HepG2 (cell line): ENCODE data around the gene ACSF3. TPM values are rescaled to one million over a fixed set of nuclear protein-coding genes. Genes with fewer than 3 reads are reported as not detected.
"Not testable (repeated sequence)": the region's sequence is repeated elsewhere in the genome, so short reads cannot be mapped to it uniquely, and the experiment has no call there.

Source experiments
- ARHGAP35 ChIP-seq: sonication (generic); formaldehyde crosslinking; IDR thresholded peaks from 2 replicates; pipeline ENCODE4 v1.9.0; 2022; ENCODE audit warnings: mild to moderate bottlenecking, inconsistent platforms, moderate library complexity, missing genetic modification reagents, borderline replicate concordance
- ATF7 ChIP-seq, 2 experiments: fragments of 450-650 bp in 1 of 2; sonication (generic) in 1 of 2; formaldehyde crosslinking in 1 of 2; IDR thresholded peaks; 2 replicates each; pipeline versions ENCODE4 v1.4.0 to v1.6.1; 2016 to 2020; ENCODE audit warnings: antibody characterized with exemption in 1 of 2, mild to moderate bottlenecking in 1 of 2, missing genetic modification reagents in 1 of 2
- CAMTA2 ChIP-seq: sonication (generic); formaldehyde crosslinking; IDR thresholded peaks from 2 replicates; pipeline ENCODE4 v1.4.0; 2020; ENCODE audit warnings: mild to moderate bottlenecking, missing genetic modification reagents, borderline replicate concordance
- CERS6 ChIP-seq: sonication (generic); formaldehyde crosslinking; IDR thresholded peaks from 2 replicates; pipeline ENCODE4 v1.5.0; 2020; ENCODE audit warnings: missing genetic modification reagents
- EP300 ChIP-seq, 3 experiments: sonication (generic) in 1 of 3; formaldehyde crosslinking in 1 of 3; IDR thresholded peaks; 2 replicates each; pipeline versions ENCODE4 v1.5.1 to v1.6.1; 2011 to 2020; ENCODE audit warnings: low read depth in 2 of 3, low read length in 2 of 3, borderline replicate concordance in 1 of 3, improper control_type of control experiment in 1 of 3, mild to moderate bottlenecking in 1 of 3, missing genetic modification reagents in 1 of 3, moderate library complexity in 1 of 3
- FOXM1 ChIP-seq: sonication (generic); formaldehyde crosslinking; IDR thresholded peaks from 2 replicates; pipeline ENCODE4 v1.5.0; 2020; ENCODE audit warnings: missing genetic modification reagents
- GFI1 ChIP-seq: sonication (generic); formaldehyde crosslinking; IDR thresholded peaks from 2 replicates; pipeline ENCODE4 v1.5.0; 2020; ENCODE audit warnings: missing genetic modification reagents, mild to moderate bottlenecking, borderline replicate concordance
- POLR2G ChIP-seq: fragments of 200-400 bp; formaldehyde crosslinking; IDR thresholded peaks from 2 replicates; pipeline ENCODE4 v1.6.1; 2018; ENCODE audit warnings: mild to moderate bottlenecking, low read depth, low read length, moderate library complexity
- REPIN1 ChIP-seq: sonication (generic); formaldehyde crosslinking; IDR thresholded peaks from 2 replicates; pipeline ENCODE4 v1.8.0; 2022; ENCODE audit warnings: missing genetic modification reagents, low read depth, mild to moderate bottlenecking, borderline replicate concordance
- TBP ChIP-seq: sonication (generic); formaldehyde crosslinking; IDR thresholded peaks from 2 replicates; pipeline ENCODE4 v1.5.0; 2020; ENCODE audit warnings: missing genetic modification reagents
- XRCC5 ChIP-seq: fragments of 200-400 bp; formaldehyde crosslinking; optimal IDR thresholded peaks from 2 replicates; pipeline ENCODE3; 2017; ENCODE audit warnings: mild to moderate bottlenecking, low read length
- ZBTB7A ChIP-seq: sonication (generic); formaldehyde crosslinking; IDR thresholded peaks from 2 replicates; pipeline ENCODE4 v1.8.0; 2022; ENCODE audit warnings: mild to moderate bottlenecking, missing genetic modification reagents
- ZNF232 ChIP-seq: sonication (generic); formaldehyde crosslinking; IDR thresholded peaks from 2 replicates; pipeline ENCODE4 v1.4.0; 2020; ENCODE audit warnings: missing genetic modification reagents, borderline replicate concordance
- ZNF30 ChIP-seq: sonication (generic); formaldehyde crosslinking; IDR thresholded peaks from 2 replicates; pipeline ENCODE4 v1.5.0; 2020; ENCODE audit warnings: mild to moderate bottlenecking, missing genetic modification reagents
- ZNF441 ChIP-seq: sonication (generic); formaldehyde crosslinking; IDR thresholded peaks from 2 replicates; pipeline ENCODE4 v1.7.0; 2021; ENCODE audit warnings: missing genetic modification reagents, borderline replicate concordance
- ZNF563 ChIP-seq: sonication (generic); formaldehyde crosslinking; IDR thresholded peaks from 2 replicates; pipeline ENCODE4 v1.8.0; 2022; ENCODE audit warnings: mild to moderate bottlenecking, moderate library complexity, missing genetic modification reagents
- ZSCAN31 ChIP-seq: sonication (generic); formaldehyde crosslinking; IDR thresholded peaks from 2 replicates; pipeline ENCODE4 v1.5.0; 2020; ENCODE audit warnings: low read depth, mild to moderate bottlenecking, missing genetic modification reagents
- polyA plus RNA-seq, 8 experiments: library from polyadenylated mRNA; depleted of rRNA in 3 of 8; stranded (reverse) in 7 of 8; unstranded in 1 of 8; fragments of >200 nt; fragmentation: Illumina TruSeq in 4 of 8; extraction: Trizol in 4 of 8; gene quantifications; 2 replicates each; pipeline versions ENCODE4 v1.2.1 to v1.2.3, GENCODE V29; 2011 to 2016; ENCODE audit warnings: low read depth in 4 of 8, missing spikeins in 1 of 8, mixed read lengths in 1 of 8; ENCODE audit not compliant: insufficient read depth in 1 of 8
- total RNA-seq, 5 experiments: library from RNA; depleted of rRNA; stranded (reverse); fragments of >200 nt; fragmentation: Illumina TruSeq; extraction: Trizol; gene quantifications; 2 replicates each; pipeline ENCODE4 v1.2.3, GENCODE V29; 2016; ENCODE audit warnings: low read depth in 1 of 5
- TF ChIP-seq, protein P1 (sequence below), 2 experiments: sonication (generic) in 1 of 2; formaldehyde crosslinking in 1 of 2; IDR thresholded peaks; 2 replicates each; pipeline versions ENCODE4 v1.4.0 to v1.6.1; 2016 to 2020; ENCODE audit warnings: borderline replicate concordance in 1 of 2, low read depth in 1 of 2, mild to moderate bottlenecking in 1 of 2, missing genetic modification reagents in 1 of 2
- TF ChIP-seq, protein P2 (sequence below): sonication (generic); formaldehyde crosslinking; IDR thresholded peaks from 2 replicates; pipeline ENCODE4 v1.5.0; 2020; ENCODE audit warnings: missing genetic modification reagents, mild to moderate bottlenecking, borderline replicate concordance
- TF ChIP-seq, protein P3 (sequence below): sonication (generic); formaldehyde crosslinking; IDR thresholded peaks from 2 replicates; pipeline ENCODE4 v1.5.0; 2020; ENCODE audit warnings: missing genetic modification reagents, mild to moderate bottlenecking, borderline replicate concordance

ACSF3 gene
- total and polyA plus RNA-seq, 2 of the 13 experiments (the other 11 are each of a cell fraction or from before 2014, with no cell fraction given) = 14.9 to 30.6 TPM

DNA sequence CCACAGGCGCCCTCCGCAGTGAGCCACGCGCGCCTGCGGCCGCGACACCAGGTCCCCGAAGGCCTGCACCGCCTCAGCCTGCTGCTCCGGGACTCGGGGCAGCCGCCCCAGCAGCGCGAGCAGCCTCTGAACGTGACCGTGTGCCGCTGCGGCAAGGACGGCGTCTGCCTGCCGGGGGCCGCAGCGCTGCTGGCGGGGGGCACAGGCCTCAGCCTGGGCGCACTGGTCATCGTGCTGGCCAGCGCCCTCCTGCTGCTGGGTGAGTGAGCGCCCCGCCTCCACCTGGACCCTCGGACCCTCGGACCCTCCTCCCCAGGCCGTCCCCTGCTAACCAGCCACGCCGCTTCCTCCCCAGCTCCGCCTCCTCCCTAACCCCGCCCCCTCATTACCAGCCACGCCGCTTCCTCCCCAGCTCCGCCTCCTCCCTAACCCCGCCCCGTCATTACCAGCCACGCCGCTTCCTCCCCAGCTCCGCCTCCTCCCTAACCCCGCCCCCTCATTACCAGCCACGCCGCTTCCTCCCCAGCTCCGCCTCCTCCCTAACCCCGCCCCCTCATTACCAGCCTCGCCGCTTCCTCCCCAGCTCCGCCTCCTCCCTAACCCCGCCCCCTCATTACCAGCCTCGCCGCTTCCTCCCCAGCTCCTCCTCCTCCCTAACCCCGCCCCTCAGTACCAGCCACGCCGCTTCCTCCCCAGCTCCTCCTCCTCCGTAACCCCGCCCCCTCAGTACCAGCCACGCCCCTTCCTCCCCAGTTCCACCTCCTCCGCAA lies 98.7 kb downstream of the ACSF3 start (continued):
- TF ChIP-seq, protein P1, sequence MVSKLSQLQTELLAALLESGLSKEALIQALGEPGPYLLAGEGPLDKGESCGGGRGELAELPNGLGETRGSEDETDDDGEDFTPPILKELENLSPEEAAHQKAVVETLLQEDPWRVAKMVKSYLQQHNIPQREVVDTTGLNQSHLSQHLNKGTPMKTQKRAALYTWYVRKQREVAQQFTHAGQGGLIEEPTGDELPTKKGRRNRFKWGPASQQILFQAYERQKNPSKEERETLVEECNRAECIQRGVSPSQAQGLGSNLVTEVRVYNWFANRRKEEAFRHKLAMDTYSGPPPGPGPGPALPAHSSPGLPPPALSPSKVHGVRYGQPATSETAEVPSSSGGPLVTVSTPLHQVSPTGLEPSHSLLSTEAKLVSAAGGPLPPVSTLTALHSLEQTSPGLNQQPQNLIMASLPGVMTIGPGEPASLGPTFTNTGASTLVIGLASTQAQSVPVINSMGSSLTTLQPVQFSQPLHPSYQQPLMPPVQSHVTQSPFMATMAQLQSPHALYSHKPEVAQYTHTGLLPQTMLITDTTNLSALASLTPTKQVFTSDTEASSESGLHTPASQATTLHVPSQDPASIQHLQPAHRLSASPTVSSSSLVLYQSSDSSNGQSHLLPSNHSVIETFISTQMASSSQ (IDR thresholded peaks at IDR 0.05; ENCODE audit: low read depth) = not testable (repeated sequence)
- TF ChIP-seq, protein P1 (CRISPR knock-in tag; IDR thresholded peaks at IDR 0.05; ENCODE audit: borderline replicate concordance) = peak; percentile 69
- TF ChIP-seq ZBTB7A (CRISPR knock-in tag) = peak; percentile 97
- TF ChIP-seq ZSCAN31 (CRISPR knock-in tag) = peak; percentile 93
- TF ChIP-seq XRCC5 = peak; percentile 24
- TF ChIP-seq FOXM1 (CRISPR knock-in tag) = peak; percentile 66; the same call in 1 of the 2 replicates
- TF ChIP-seq GFI1 = peak; percentile 50; the same call in 1 of the 2 replicates
- peak; percentile 84 for TF ChIP-seq POLR2G
- not testable (repeated sequence) for TF ChIP-seq EP300 (IDR thresholded peaks at IDR 0.05; ENCODE audit: low read depth in 2 of 2, low read length in 2 of 2); ATF7 (IDR thresholded peaks at IDR 0.05)
- peak; percentile 80 for TF ChIP-seq EP300 (CRISPR knock-in tag; IDR thresholded peaks at IDR 0.05; ENCODE audit: borderline replicate concordance)
- peak; percentile 98 for TF ChIP-seq ARHGAP35 (CRISPR knock-in tag)
- TF ChIP-seq, protein P2, sequence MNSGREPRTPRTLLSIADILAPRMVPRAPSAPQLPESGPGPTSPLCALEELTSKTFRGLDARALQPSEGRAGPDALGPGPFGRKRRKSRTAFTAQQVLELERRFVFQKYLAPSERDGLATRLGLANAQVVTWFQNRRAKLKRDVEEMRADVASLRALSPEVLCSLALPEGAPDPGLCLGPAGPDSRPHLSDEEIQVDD = peak; percentile 94; the same call in 1 of the 2 replicates
- TF ChIP-seq REPIN1 (CRISPR knock-in tag) = peak; percentile 70
- peak; percentile 34; the same call in 1 of the 2 replicates for TF ChIP-seq ZNF30 (CRISPR knock-in tag)
- TF ChIP-seq CAMTA2 (CRISPR knock-in tag) = peak; percentile 61; the same call in 1 of the 2 replicates
- TF ChIP-seq ATF7 (CRISPR knock-in tag; IDR thresholded peaks at IDR 0.05) = peak; percentile 47; the same call in 1 of the 2 replicates
- TF ChIP-seq CERS6 (CRISPR knock-in tag) = peak; percentile 74; the same call in 1 of the 2 replicates
- TF ChIP-seq ZNF563 = peak; percentile 91
- TF ChIP-seq ZNF441 = peak; percentile 82; the same call in 1 of the 2 replicates
- TF ChIP-seq, protein P3, sequence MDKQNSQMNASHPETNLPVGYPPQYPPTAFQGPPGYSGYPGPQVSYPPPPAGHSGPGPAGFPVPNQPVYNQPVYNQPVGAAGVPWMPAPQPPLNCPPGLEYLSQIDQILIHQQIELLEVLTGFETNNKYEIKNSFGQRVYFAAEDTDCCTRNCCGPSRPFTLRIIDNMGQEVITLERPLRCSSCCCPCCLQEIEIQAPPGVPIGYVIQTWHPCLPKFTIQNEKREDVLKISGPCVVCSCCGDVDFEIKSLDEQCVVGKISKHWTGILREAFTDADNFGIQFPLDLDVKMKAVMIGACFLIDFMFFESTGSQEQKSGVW (CRISPR knock-in tag) = 0 out of 2 replicates have a peak, but pooled peaks have one; percentile 62
- TF ChIP-seq ZNF232 (CRISPR knock-in tag) = peak; percentile 94; the same call in 1 of the 2 replicates
- TF ChIP-seq TBP (CRISPR knock-in tag) = 0 out of 2 replicates have a peak, but pooled peaks have one; percentile 56
